Panc1 (cell line): ENCODE data around the gene MAP2.

Experiments
- POLR2AphosphoS5 ChIP-seq: IDR thresholded peaks from 2 replicates; pipeline ENCODE4 v1.6.1; 2012; ENCODE audit warnings: mild to moderate bottlenecking, low read depth, low read length, moderate library complexity
- TCF7L2 ChIP-seq: IDR thresholded peaks from 2 replicates; pipeline ENCODE4 v1.6.1; 2011; ENCODE audit warnings: mild to moderate bottlenecking, low read depth, low read length, inconsistent platforms
- TF ChIP-seq, protein P1 (sequence below): fragments of 450-650 bp; IDR thresholded peaks from 2 replicates; pipeline ENCODE4 v1.5.1; 2017; ENCODE audit warnings: mild to moderate bottlenecking

DNA sequence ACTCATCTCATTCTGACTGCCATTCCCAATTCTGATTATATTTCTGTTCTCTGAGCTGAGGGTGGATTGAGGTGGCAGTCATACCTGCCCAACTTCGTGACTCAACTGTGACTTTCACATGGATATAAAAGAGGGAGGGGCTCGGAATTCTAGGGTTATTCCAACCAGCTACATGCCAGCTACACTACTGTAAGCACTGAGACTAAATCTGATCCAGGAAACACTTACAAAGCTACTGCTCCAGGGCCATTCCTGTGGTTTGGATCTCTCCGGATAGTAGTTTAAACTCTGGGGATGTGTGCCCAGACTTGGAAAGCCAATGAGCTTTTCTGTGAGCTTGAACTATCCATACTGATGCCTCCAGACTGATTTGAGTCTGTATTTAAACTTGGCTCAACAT is 7.9 kb downstream of the MAP2 start:
- TF ChIP-seq, protein P1, sequence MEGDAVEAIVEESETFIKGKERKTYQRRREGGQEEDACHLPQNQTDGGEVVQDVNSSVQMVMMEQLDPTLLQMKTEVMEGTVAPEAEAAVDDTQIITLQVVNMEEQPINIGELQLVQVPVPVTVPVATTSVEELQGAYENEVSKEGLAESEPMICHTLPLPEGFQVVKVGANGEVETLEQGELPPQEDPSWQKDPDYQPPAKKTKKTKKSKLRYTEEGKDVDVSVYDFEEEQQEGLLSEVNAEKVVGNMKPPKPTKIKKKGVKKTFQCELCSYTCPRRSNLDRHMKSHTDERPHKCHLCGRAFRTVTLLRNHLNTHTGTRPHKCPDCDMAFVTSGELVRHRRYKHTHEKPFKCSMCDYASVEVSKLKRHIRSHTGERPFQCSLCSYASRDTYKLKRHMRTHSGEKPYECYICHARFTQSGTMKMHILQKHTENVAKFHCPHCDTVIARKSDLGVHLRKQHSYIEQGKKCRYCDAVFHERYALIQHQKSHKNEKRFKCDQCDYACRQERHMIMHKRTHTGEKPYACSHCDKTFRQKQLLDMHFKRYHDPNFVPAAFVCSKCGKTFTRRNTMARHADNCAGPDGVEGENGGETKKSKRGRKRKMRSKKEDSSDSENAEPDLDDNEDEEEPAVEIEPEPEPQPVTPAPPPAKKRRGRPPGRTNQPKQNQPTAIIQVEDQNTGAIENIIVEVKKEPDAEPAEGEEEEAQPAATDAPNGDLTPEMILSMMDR: no peak
- TF ChIP-seq POLR2AphosphoS5: no peak
- no peak for TF ChIP-seq TCF7L2
